Lung microvascular endothelial cell (primary cell): Measurements from ENCODE around the gene C14orf180. TPM values are rescaled to one million over a fixed set of nuclear protein-coding genes. Genes with fewer than 3 reads are reported as not detected.
"Not testable (repeated sequence)": the region's sequence is repeated elsewhere in the genome, so short reads cannot be mapped to it uniquely, and the experiment has no call there.

Experiments used
- DNase-seq, 2 donors: peaks; one replicate each; pipeline versions ENCODE4 v3.0.0 to v3.0.0-alpha.2; 2010; ENCODE audit warnings: low read depth in 2 of 2
- total RNA-seq: library from RNA; depleted of rRNA; stranded (reverse); fragments of >200 nt; gene quantifications from 2 replicates; pipeline ENCODE4 v1.2.1, GENCODE V29; 2014

Gene C14orf180
- total RNA-seq, 1 donor from 2014 or later: not detected

DNA sequence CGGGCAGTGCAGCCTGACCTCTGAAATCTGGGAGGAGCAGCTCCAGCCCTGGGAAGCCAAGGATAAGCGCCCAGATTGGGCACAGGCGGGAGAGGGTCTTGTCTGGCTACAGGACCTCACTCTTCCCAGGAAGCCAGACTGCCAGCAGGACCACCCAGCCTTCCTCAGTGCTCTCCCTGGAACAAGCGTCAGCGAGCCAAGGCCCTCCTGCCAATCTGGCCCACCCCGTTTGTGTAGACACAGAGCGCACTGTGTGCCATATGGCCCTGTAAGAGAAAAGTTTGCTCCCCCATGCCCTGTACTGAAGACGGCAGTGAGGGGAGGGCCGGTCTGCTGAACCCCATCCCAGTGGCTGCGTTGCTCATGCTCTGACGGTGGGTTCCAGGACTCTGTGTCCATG, 1.2 kb upstream of the C14orf180 start:
- no peak for DNase-seq

DNA sequence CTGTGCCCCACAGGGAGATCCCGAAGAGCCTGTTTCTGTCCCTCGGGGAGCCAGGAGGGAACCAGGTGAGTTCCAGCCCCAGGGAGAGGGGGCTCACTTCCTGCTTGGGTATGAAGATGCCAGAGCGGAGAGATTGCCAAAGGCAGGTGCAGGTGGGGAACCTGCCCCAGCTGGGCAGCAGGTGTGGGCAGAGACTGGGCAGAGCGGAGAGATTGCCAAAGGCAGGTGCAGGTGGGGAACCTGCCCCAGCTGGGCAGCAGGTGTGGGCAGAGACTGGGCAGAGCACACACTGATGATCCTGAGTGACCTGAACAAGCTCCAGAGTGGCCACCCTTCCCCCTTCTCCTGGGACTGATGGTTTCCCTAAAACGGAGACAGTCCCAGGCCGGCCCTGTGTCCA, 375 bp downstream of the C14orf180 start:
- DNase-seq: not testable (repeated sequence)

DNA sequence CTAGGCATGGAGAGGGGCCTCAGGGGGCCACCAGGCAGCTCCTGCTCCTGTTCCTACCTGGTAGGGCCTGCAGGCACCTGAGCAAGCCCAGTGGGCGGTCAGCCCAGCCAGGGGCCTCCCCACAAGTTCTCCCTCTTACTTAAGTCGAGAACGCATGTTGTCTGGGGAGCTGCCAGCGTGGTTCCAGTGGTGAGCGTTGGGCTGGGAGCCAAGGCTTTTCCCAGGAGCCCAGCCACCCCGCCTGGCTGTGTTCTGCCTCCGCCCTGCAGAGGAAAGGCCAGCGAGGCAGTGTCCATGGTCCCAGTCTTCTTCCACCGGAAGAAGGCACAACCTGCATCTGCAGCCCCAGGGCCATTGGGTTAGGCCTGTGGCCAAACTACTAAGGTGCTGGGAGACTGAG, 1.4 kb downstream of the C14orf180 start:
- DNase-seq: no peak

GRCh38 chr14:104581521-104581920, 2.0 kb downstream of the C14orf180 start:
- no peak for DNase-seq

DNA sequence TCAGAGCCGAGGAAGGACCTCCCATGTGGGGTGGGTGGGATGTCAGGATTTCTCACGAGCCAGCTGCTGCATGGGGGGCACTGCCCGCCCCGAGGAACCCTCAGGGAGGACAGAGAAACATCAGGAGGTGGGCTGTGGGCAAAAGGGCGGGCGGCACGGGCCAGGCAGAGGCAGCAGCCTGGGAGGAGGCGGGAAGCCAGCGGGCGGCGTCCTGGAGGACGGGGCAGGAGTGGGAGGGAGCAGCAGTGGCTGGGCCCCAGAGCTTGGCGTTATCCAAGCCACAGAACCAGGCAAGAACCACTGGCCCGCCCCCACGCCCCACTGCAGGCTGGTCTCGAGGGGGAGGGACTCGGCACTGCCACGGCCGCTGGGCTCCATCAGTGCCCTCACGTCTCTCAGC, 2.4 kb downstream of the C14orf180 start:
- no peak for DNase-seq

- DNase-seq: peak in 1 of 2 donors; percentile 35
Measured at GRCh38 chr14:104582662-104583061, 3.1 kb downstream of the C14orf180 start.

DNA sequence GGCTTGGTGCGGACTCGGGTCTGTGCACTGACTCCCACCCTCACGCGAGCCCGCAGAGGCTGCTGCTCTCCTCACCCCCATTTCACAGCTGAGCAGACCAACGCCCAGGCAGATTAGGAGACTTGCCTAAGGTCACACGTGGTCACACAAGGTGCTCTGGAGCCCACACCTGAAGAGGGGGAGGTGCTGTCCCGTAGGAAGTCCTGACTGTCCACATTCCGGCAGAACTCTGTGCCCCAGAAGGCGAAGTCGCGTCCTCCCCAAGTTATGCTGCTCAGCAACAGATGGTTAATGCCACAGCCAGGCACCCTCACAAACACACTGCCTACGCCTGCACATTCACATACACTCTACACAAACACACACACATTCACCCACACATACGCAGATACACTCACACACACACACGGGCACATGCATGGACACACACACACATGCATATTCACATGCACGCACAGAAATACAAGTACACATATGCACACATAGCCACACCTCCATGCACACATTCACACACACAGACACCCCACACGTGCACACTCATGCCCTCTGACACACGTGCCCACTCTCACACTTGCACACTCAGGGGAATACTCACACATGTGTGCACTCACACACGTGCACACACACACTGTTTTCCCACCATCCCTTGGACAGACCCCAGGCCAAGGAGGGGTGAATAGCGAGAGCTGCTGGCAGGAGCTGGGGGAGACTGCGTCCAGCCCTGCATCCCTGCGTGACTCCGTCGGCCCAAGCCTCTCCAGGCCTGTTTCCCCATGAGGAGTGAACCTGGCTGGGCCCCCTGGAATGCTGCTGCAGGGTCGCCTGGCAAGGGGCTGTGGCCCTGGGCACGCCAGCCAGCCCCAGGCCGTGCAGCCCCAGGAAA, 4.1 kb downstream of the C14orf180 start:
- DNase-seq: no peak

DNA sequence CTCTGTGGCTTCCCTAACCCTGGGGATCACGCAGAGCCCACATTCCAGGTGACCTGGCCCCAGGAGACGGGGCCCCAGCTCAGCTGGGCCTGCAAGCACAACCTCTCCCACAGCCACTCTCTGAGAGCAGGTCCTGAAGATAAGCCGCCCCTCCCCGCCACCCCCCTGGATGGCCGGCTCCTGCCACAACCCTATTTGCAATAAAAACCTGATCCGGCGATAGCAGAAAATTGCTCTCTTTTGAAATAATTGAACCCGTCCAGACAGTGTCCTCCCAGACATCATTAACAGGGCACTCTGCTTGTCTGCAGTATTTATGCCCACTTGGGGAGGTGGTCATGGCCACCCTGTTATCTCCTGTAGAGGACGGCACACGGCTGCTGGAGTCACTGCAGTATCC, 5.0 kb downstream of the C14orf180 start:
- DNase-seq: no peak

DNA sequence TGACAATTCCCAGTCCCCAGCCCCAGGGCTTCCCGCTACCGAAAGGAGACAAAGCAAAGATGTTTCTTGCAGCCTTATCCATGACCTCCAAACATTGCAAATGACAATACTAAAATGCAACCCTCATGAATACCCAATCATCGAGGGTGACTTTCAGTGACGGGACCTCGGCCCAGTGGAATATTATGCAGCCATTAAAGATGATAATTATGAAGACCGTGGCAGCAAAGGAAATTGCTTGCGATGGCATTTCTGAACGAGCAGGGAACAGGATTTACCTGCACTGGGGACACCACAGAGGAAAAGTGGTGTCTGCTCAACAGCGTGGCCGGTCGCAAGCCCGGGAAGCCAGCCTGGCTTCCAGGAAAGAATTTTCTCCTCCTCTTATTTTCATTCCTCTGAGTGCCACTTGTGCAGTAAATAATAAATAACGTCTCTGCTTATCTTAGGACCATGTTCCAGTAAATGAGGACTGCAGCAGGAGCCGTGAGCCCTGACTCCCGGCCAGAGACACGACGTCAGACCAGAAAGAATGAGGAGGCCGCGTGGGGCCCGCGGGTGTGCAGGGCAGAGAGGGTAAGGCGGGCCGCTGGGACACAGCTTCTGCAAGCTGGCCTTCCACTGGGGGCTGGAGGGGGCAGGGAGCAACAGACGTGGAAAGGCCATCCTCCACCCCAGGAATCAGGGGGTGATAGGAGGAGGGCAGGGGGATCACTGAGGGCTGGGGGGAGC, 6.6 kb downstream of the C14orf180 start:
- DNase-seq: no peak

- DNase-seq: no peak
Measured at GRCh38 chr14:104586832-104587620, 7.5 kb downstream of the C14orf180 start.

- DNase-seq: no peak
Measured at GRCh38 chr14:104587641-104588040, 8.1 kb downstream of the C14orf180 start.

DNA sequence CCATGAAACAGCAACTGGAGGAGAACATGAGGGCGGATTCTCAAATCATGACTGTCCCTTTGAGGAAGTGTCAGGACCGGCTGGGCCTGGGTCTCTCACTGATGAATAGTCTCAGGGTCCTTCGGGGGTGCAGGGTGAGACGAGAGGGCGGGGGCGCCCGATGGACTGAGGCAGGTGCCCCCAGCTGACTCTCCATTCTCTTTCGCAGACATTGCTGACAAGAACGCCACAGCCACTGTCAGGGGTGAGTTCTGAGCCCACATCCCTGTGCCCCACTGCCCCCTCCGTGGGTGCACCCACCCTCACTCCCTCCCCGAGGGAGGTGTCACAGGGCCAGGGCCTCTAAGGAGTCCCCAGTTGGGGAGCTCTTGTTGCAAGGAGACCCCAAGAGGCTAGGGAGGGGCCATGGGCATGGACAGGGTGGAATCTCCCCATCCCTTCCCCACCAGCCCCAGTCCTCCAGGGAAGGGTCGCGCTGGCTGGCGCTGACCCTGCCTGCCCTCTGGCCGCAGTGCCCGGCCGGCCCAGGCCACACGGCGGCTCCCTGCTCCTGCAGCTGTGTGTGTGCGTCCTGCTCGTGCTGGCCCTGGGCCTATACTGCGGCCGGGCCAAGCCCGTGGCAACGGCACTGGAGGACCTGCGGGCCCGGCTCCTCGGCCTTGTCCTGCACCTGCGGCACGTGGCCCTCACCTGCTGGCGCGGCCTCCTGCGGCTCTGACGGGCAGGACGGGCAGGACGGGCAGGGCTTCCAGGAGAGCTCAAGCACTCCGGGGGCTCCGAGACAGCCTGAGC, 8.7 kb downstream of the C14orf180 start:
- no peak for DNase-seq

- no peak for DNase-seq
Measured at GRCh38 chr14:104589338-104590195, 10.0 kb downstream of the C14orf180 start.

DNA sequence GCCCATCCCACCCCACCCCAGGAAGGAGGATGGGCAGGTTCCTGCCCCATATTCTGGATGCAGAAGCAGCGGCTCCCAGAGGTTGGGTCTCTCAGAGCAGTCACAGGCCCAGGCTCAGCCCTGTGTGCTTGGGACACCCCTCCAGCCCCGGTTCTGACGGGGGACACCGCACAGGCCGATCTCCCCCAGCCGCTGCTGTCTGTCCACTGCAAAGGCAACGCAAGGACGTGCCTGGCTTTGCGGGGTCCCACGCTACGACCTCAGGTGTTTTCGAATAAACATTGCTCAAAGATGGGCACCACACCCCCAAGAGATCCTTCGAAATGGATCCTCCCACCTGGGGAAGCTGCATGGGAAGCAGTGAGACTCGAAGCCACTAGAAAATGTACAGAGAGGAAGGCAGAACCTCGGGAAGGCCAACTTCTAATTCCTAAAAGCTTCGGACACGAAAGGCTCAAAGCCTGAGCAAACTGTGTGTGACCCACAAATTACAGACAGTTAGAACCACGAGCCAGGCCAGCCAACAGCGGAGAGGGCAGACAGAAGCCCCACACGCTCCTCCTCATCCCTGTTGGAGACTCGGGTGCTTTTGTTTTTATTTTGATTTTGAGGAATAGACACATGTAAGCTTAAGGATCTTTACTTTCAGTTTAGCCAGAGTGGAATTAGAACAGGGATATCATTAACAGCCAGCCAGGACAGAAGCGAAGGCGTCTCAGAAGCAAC, 10.8 kb downstream of the C14orf180 start:
- DNase-seq: no peak

DNA sequence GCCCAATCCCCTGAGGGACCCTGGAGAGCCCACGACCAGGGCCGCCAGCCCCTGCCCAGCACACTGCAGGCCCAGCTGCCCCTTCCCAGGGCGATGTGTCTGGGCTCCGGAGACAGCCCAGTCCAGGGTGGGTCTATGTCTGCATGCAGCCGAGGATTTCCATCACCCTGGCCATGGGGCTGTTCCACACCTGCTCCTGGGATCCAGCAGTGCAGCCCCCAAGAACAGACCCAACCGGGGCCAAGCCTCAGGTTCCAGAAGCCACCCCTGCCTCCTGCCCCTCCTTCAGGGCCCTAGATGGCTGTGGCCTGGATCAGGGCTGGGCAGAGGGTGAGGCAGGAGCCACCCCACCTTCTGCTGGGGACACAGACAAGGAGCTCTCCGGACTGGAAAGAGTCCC, 11.5 kb downstream of the C14orf180 start:
- DNase-seq: no peak

- DNase-seq: no peak
Measured at GRCh38 chr14:104591506-104592291, 12.1 kb downstream of the C14orf180 start.

DNA sequence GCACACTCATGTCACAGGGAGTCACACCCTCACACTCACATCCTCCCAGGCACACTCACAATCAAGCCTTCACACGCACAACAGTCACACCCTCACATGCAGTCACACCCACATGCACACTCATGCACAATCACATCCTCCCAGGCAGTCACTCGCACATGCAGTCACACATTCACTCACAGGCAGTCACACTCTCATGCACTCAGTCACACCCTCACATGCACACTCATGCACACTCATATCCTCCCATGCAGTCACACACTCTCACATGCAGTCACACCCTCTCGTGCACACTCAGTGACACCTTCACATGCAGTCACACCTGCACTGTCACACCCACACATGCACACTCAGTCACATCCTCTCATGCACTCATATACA, 12.7 kb downstream of the C14orf180 start:
- no peak for DNase-seq

DNA sequence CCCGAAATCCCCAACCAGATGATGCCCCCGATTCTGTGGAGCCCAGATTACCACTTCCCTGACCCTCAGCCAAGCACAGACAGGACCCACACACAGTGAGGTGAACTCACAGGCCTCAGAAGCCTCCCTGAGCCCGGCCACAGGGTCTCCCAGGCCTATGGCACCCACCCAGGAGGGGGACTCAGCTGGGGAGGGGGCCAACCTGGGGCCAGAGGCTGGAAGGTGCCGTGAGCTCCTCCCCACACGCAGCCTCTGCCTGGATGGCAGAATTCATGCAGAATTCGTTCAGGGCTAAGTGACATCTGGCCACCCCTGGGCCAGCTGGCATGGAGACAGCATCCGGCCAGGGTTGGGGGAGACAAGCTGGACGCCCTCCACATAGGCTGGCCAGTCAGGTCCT, 13.2 kb downstream of the C14orf180 start:
- no peak for DNase-seq

DNA sequence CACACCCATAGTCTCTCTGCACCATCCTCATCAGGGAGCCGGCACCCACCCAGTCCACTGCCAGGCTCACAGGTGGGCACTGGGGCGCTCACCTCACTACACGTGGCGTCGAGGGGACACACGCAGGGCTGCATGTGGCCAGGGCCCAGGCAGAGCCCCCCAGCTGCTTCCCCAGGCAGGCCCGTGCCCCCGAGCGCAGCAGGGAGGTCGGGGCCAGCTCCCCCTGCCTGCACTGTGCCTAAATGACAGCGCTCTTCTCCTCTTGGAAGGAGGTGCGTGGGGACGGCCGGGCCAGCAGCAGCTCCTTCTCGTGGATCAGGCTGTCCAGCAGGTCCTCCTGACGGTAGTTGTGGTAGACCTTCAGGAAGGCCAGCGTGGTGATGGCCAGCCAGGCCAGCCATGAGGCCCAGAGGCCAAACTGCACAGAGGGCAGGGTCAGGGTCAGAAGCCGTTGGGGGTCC, 13.7 kb downstream of the C14orf180 start:
- no peak for DNase-seq
